Measurements from ENCODE around the gene MED12L. TPM values are rescaled to one million over a fixed set of nuclear protein-coding genes. Genes with fewer than 3 reads are reported as not detected.

Gene MED12L
- total RNA-seq, 6 donors from 2014 or later: 0.27 to 1.5 (median 0.31) TPM; not detected in 2

DNA sequence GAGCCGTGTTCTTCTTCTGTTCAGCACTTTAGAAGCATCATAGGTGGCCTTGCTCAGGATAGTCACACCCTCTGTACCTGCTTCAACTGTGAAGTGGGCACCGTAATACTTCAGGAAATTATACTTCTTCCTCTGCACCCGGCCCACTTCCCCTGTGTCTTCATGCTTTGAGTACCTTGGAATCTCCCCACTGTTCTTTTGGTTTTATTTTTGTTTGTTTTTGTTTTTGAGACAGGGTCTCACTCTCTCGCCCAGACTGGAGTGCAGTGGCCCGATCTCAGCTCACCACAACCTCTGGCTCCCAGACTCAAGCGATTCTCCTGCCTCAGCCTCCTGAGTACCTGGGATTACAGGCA, 191.2 kb downstream of the MED12L start:
- Histone ChIP-seq H3K36me3 (no peaks in the 10 kb centered on the region), H3K27ac (no peak overlapping the region), H3K4me3 (no peak overlapping the region), H3K27me3 (no peaks in the 10 kb centered on the region), H3K9me3 (no peaks in the 10 kb centered on the region), H3K4me1 (no peaks in the 10 kb centered on the region)
- ATAC-seq (ENCODE audit: low FRiP score in 2 of 2): no peak
- 57 to 71% methylated on average over 6 of the region's 6 CpGs for whole genome bisulfite sequencing, 2 donors
- DNase-seq: no peak
- TF ChIP-seq POLR2AphosphoS5 (IDR thresholded peaks at IDR 0.05) (no peak), EP300 (IDR thresholded peaks at IDR 0.05) (no peak), POLR2A (IDR thresholded peaks at IDR 0.05) (no peak)
- TF ChIP-seq, protein P1, sequence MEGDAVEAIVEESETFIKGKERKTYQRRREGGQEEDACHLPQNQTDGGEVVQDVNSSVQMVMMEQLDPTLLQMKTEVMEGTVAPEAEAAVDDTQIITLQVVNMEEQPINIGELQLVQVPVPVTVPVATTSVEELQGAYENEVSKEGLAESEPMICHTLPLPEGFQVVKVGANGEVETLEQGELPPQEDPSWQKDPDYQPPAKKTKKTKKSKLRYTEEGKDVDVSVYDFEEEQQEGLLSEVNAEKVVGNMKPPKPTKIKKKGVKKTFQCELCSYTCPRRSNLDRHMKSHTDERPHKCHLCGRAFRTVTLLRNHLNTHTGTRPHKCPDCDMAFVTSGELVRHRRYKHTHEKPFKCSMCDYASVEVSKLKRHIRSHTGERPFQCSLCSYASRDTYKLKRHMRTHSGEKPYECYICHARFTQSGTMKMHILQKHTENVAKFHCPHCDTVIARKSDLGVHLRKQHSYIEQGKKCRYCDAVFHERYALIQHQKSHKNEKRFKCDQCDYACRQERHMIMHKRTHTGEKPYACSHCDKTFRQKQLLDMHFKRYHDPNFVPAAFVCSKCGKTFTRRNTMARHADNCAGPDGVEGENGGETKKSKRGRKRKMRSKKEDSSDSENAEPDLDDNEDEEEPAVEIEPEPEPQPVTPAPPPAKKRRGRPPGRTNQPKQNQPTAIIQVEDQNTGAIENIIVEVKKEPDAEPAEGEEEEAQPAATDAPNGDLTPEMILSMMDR (IDR thresholded peaks at IDR 0.05): no peak

DNA sequence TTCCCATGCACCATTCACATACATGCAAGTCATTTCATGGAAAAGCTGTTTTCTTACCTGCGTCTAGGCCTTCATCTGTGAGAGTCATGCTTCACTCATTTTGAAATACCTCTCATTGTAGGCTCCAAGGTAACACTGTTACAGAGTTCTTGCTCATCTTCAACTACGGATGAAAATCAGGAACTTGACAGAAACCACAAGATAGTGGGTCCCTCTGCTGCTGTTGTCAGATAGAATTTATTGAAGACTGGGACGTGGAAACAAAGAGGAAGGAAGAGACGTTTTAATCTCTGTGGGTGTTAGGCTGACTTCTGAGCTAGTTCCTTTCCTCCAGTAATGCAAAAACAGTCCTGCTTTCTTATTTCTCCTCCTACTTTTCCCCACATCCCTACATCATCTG, 192.8 kb downstream of the MED12L start, which contains the start of gene P2RY14:
P2RY14 (minus strand) TSS at position 313 of the 400 bp plus-strand sequence. CDS start 64,226 bp downstream, outside the sequence.
- Histone ChIP-seq H3K27me3 (no peaks in the 10 kb centered on the region), H3K27ac (peak within 1 kb of the TSS in 1 of 4 donors; percentile 17), H3K4me1 (no peaks in the 10 kb centered on the region), H3K36me3 (no peaks in the 10 kb centered on the region), H3K9me3 (no peaks in the 10 kb centered on the region), H3K4me3 (no peak within 1 kb of the TSS)
- WGBS, 2 donors: 46 to 49% methylated on average over 4 of the region's 4 CpGs
- ATAC-seq (ENCODE audit: low FRiP score in 2 of 2) (peak in 1 of 2 donors; percentile 78), DNase-seq (no peak)
- TF ChIP-seq, protein P1 (IDR thresholded peaks at IDR 0.05): no peak
- TF ChIP-seq POLR2A (IDR thresholded peaks at IDR 0.05): no peak
- TF ChIP-seq EP300 (IDR thresholded peaks at IDR 0.05): no peak
- TF ChIP-seq POLR2AphosphoS5 (IDR thresholded peaks at IDR 0.05): no peak

DNA sequence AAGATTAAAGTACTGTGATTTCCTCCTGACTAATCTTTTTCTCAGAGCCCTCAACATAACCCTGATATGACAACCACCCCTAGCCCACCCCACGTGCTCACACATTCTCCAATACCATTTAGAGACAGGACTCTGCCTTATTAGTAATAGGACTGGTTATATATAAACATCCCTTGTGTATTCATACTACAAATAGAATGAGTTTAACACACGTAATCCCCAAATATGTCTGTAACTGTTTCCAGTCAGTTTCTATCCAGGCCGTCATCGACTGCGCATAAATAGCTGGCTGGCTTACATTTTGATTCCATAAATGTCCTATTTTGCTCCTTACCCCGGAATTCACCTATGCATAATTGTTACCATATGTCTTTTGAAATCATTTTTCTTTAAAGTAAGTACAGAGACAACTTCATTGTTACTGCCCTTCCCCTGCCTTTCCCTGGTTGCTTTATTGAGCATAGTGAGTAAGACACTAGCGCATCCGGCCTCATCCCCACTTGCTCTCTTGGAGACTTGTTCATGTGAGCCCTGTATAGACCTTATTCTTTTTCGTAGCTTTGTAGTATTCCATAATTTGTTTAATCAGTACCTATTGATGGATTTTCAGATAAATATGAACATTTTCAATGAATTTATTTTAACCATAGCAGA, 196.3 kb downstream of the MED12L start:
- 76 to 91% methylated on average over 9 of the region's 9 CpGs for WGBS, 2 donors
- TF ChIP-seq EP300 (IDR thresholded peaks at IDR 0.05) (no peak), POLR2AphosphoS5 (IDR thresholded peaks at IDR 0.05) (no peak), POLR2A (IDR thresholded peaks at IDR 0.05) (no peak)
- TF ChIP-seq, protein P1 (IDR thresholded peaks at IDR 0.05): no peak
- Histone ChIP-seq H3K4me3 (no peak overlapping the region), H3K4me1 (peaks cover 0 to 7% (median 2%) of the 10 kb centered on the region in 4 donors), H3K9me3 (no peaks in the 10 kb centered on the region), H3K27me3 (no peaks in the 10 kb centered on the region), H3K36me3 (no peaks in the 10 kb centered on the region), H3K27ac (peak overlapping the region in 1 of 4 donors; percentile 8)
- no peak for ATAC-seq (ENCODE audit: low FRiP score in 2 of 2)
- DNase-seq: no peak

DNA sequence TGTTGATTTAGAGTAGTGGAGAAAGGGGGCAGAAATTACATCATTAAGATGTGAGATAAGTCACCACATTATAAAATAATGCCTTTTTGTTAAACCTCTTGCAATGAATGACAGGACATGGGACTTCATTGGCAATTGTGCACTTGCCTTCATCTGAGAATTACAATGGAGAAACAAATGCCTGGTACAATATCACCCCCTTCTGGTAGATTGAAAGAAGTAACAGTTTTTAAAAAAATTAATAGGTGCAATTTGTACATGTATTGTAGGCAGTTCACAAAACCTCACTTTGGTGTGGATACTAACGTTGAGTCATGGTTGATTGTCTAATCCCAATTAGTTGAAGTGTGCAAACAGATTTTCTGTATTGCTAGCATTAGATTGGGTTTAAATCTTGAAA, 197.5 kb downstream of the MED12L start:
- TF ChIP-seq, protein P1 (IDR thresholded peaks at IDR 0.05): peak; percentile 29 to 76 (median 62)
- TF ChIP-seq POLR2A (IDR thresholded peaks at IDR 0.05): no peak
- Histone ChIP-seq H3K4me3 (no peak overlapping the region), H3K27ac (no peak overlapping the region)

DNA sequence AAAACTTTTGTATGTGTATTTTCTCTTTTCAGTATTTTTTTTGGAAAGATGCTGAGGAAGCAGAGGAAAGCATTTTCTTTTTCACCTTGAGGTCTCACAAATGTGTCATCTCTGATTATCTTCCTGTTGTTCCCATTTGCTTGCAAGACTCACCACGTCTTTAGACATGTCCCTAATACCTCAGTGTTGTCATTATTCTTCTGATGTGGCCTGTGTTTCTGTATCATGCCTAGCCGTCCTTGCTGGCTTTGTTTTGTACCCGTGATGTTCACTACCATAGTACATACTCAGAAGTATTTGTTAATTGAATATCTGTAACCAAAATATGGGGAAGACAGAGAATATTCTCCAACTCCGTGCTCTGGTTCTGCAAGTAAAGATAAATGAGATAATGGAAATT, 197.9 kb downstream of the MED12L start:
- Histone ChIP-seq H3K36me3 (no peaks in the 10 kb centered on the region), H3K4me1 (peaks cover 0 to 7% (median 2%) of the 10 kb centered on the region in 4 donors), H3K9me3 (no peaks in the 10 kb centered on the region), H3K27ac (no peak overlapping the region), H3K4me3 (no peak overlapping the region), H3K27me3 (no peaks in the 10 kb centered on the region)
- ATAC-seq (ENCODE audit: low FRiP score in 2 of 2): no peak
- no peak for TF ChIP-seq POLR2A (IDR thresholded peaks at IDR 0.05)
- TF ChIP-seq POLR2AphosphoS5 (IDR thresholded peaks at IDR 0.05): no peak
- no peak for TF ChIP-seq EP300 (IDR thresholded peaks at IDR 0.05)
- TF ChIP-seq, protein P1 (IDR thresholded peaks at IDR 0.05): no peak
- 60 to 71% methylated on average over 4 of the region's 4 CpGs for WGBS, 2 donors
- DNase-seq: no peak

More for the DNA sequence above, 197.5 kb downstream of the MED12L start:
- WGBS, 2 donors: 0 to 3% methylated on average over 1 of the region's 1 CpG
- H3K36me3 ChIP-seq: no peaks in the 10 kb centered on the region
- H3K27me3 ChIP-seq: no peaks in the 10 kb centered on the region
- H3K4me1 ChIP-seq: peaks cover 0 to 7% (median 2%) of the 10 kb centered on the region in 4 donors
- no peaks in the 10 kb centered on the region for H3K9me3 ChIP-seq
- no peak for DNase-seq
- peak; percentile 71 to 78 for ATAC-seq (ENCODE audit: low FRiP score in 2 of 2)

All from upper lobe of left lung (tissue), 6 donors.